B cell (primary cell): ENCODE results near the gene ASIC3. TPM values are rescaled to one million over a fixed set of nuclear protein-coding genes. Genes with fewer than 3 reads are reported as not detected.

ENCODE experiments used
- ATAC-seq: fragments of 200-7000 bp; cut with Tn5 transposase; one replicate; pipeline ENCODE4 v1.10.0; 2021; ENCODE audit warnings: low read depth, mild to moderate bottlenecking, moderate number of reproducible peaks, moderate library complexity
- CTCF ChIA-PET: fragments of 350-600 bp; sonication (Branson Sonifier 250); formaldehyde crosslinking; loops from one replicate; lab custom pipeline; 2021; ENCODE audit warnings: antibody characterized with exemption, inconsistent platforms; lab: Charles Lee
- POLR2A ChIA-PET: fragments of 350-600 bp; sonication (Branson Sonifier 250); formaldehyde crosslinking; loops from one replicate; lab custom pipeline; 2021; ENCODE audit warnings: antibody characterized with exemption; lab: Charles Lee
- DNase-seq: peaks from one replicate; pipeline ENCODE4 v3.0.0; 2013
- H2AFZ ChIP-seq: 2 replicates; pipeline ENCODE4 v1.6.1; 2012; ENCODE audit warnings: mild to moderate bottlenecking, low read depth, low read length; ENCODE audit not compliant: insufficient read depth, poor library complexity, severe bottlenecking
- H3K27ac ChIP-seq, 2 donors: 1 replicate in 1 of 2; 2 replicates in 1 of 2; pipeline ENCODE4 v1.5.1; 2012 to 2013; ENCODE audit warnings: low read length in 2 of 2, mild to moderate bottlenecking in 2 of 2, moderate library complexity in 1 of 2
- H3K27me3 ChIP-seq, 4 experiments: fragments of 200-600 bp in 1 of 4; sonication (generic) in 1 of 4; replicated peaks in 1 of 4; 1 replicate in 2 of 4; 2 replicates in 2 of 4; pipeline versions ENCODE4 v1.6.1 to v1.7.0; 2013 to 2016; ENCODE audit warnings: low read length in 3 of 4, mild to moderate bottlenecking in 2 of 4, mixed read lengths in 1 of 4, moderate library complexity in 1 of 4; ENCODE audit not compliant: insufficient read depth in 4 of 4, control insufficient read depth in 3 of 4; ENCODE audit errors: control extremely low read depth in 1 of 4
- H3K36me3 ChIP-seq, 2 experiments: replicated peaks in 1 of 2; 1 replicate in 1 of 2; 2 replicates in 1 of 2; pipeline versions ENCODE4 v1.6.1 to v1.7.1; 2013; ENCODE audit warnings: low read length in 1 of 2; ENCODE audit not compliant: insufficient read depth in 2 of 2, control insufficient read depth in 1 of 2; ENCODE audit errors: control extremely low read depth in 1 of 2, extremely low read depth in 1 of 2
- H3K4me1 ChIP-seq, 2 donors: fragments of 200-600 bp in 1 of 2; sonication (generic) in 1 of 2; 1 replicate in 1 of 2; 2 replicates in 1 of 2; pipeline versions ENCODE4 v1.5.1 to v1.6.1; 2013 to 2017; ENCODE audit warnings: low read length in 2 of 2; ENCODE audit not compliant: control insufficient read depth in 2 of 2, insufficient read depth in 2 of 2
- H3K4me2 ChIP-seq: replicated peaks from 2 replicates; pipeline ENCODE3; 2012; ENCODE audit warnings: mild to moderate bottlenecking, low read depth, low read length; ENCODE audit not compliant: poor library complexity, severe bottlenecking
- H3K4me3 ChIP-seq, 5 experiments: fragments of 200-600 bp in 1 of 5; sonication (generic) in 1 of 5; 1 replicate in 3 of 5; 2 replicates in 2 of 5; pipeline versions ENCODE4 v1.5.1 to v1.7.0; 2011 to 2016; ENCODE audit warnings: low read length in 4 of 5, mild to moderate bottlenecking in 4 of 5, low read depth in 2 of 5, control low read depth in 1 of 5, moderate library complexity in 1 of 5; ENCODE audit not compliant: insufficient read depth in 1 of 5; ENCODE audit errors: control extremely low read depth in 1 of 5, extremely low read depth in 1 of 5
- H3K79me2 ChIP-seq: fragments of 200-600 bp; sonication (generic); one replicate; pipeline ENCODE4 v1.6.0; 2016; ENCODE audit warnings: low read length; ENCODE audit not compliant: control insufficient read depth, insufficient read depth
- H3K9ac ChIP-seq: fragments of 200-600 bp; sonication (generic); 2 replicates; pipeline ENCODE4 v1.6.1; 2017; ENCODE audit warnings: mild to moderate bottlenecking, low read length, moderate library complexity
- H3K9me3 ChIP-seq, 3 donors: one replicate each; pipeline versions ENCODE4 v1.6.1 to v1.7.1; 2013; ENCODE audit warnings: low read length in 2 of 3; ENCODE audit not compliant: control insufficient read depth in 2 of 3, insufficient read depth in 1 of 3; ENCODE audit errors: control extremely low read depth in 1 of 3
- H4K20me1 ChIP-seq: 2 replicates; pipeline ENCODE4 v1.6.0; 2012; ENCODE audit warnings: mild to moderate bottlenecking, low read length; ENCODE audit not compliant: insufficient read depth, control insufficient read depth, poor library complexity, severe bottlenecking
- H3K27ac Mint-ChIP-seq: one replicate; pipeline ENCODE4 v1.8.0; 2021; ENCODE audit warnings: mixed read lengths
- H3K27me3 Mint-ChIP-seq: one replicate; pipeline ENCODE4 v1.8.0; 2021; ENCODE audit warnings: mixed read lengths
- H3K4me1 Mint-ChIP-seq: one replicate; pipeline ENCODE4 v1.8.0; 2021; ENCODE audit warnings: mixed read lengths
- H3K4me3 Mint-ChIP-seq: one replicate; pipeline ENCODE4 v1.8.0; 2021; ENCODE audit warnings: mixed read lengths
- H3K9me3 Mint-ChIP-seq: one replicate; pipeline ENCODE4 v1.8.0; 2022; ENCODE audit warnings: mixed read lengths; ENCODE audit not compliant: insufficient read depth
- EZH2 ChIP-seq: IDR thresholded peaks from 2 replicates; pipeline ENCODE4 v1.6.1; 2012; ENCODE audit warnings: borderline replicate concordance, low read depth, mild to moderate bottlenecking, moderate library complexity, low read length; ENCODE audit not compliant: insufficient read depth, poor library complexity, severe bottlenecking
- WGBS: methylation state at CpG from one replicate; pipeline ENCODE4 v1.1.5; 2013; ENCODE audit warnings: missing lambda C conversion rate; ENCODE audit not compliant: insufficient coverage; 5-methylcytosine and 5-hydroxymethylcytosine counted together
- intact Hi-C: fragments of 100-400 bp; cut with micrococcal nuclease; formaldehyde crosslinking; loops from one replicate; pipeline ENCODE4 v1.10.0; 2022
- polyA plus RNA-seq: library from polyadenylated mRNA; depleted of rRNA; stranded (reverse); fragments of >200 nt; gene quantifications from 2 replicates; pipeline ENCODE4 v1.2.3, GENCODE V29; 2012
- total RNA-seq, 2 donors: library from RNA; stranded (reverse); fragments of 120-200 nt in 1 of 2; gene quantifications; 1 replicate in 1 of 2; 2 replicates in 1 of 2; pipeline versions ENCODE4 v1.2.3 to v1.2.4, GENCODE V29; 2013 to 2022
- TF ChIP-seq, protein P1 (sequence below): fragments of 200-600 bp; IDR thresholded peaks from one replicate; pipeline ENCODE4 v1.8.0; 2022; ENCODE audit warnings: antibody characterized with exemption, mild to moderate bottlenecking

Gene ASIC3
- total and polyA plus RNA-seq, 2 donors (not counting 1 experiment from before 2014, with no cell fraction given), result 4.8 to 5.0 TPM

DNA sequence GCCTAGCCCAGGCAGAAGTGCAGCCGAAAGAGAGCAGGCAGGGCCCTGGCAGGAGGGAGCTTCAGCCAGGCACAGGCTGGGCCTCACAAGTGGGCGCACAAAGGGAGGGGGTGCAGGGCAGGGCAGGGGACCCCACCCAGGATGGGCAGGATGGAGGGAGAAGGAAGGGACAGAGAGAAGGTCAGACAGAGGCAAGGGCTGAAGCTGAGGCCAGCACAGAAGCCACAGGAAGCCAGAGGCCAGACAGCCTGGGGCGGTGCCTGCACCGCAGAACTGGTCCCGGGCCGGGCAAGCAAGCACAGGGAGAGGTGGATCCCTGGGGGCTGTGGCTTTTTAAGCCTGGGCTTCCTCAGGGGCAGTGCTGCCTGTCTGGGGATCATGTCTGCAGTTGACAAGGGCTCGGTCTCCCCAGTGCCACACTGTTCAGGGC is 40.8 kb upstream of the ASIC3 start:
- DNase-seq, result no peak
- TF ChIP-seq EZH2, result no peak
- TF ChIP-seq, protein P1, sequence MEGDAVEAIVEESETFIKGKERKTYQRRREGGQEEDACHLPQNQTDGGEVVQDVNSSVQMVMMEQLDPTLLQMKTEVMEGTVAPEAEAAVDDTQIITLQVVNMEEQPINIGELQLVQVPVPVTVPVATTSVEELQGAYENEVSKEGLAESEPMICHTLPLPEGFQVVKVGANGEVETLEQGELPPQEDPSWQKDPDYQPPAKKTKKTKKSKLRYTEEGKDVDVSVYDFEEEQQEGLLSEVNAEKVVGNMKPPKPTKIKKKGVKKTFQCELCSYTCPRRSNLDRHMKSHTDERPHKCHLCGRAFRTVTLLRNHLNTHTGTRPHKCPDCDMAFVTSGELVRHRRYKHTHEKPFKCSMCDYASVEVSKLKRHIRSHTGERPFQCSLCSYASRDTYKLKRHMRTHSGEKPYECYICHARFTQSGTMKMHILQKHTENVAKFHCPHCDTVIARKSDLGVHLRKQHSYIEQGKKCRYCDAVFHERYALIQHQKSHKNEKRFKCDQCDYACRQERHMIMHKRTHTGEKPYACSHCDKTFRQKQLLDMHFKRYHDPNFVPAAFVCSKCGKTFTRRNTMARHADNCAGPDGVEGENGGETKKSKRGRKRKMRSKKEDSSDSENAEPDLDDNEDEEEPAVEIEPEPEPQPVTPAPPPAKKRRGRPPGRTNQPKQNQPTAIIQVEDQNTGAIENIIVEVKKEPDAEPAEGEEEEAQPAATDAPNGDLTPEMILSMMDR, result no peak
- Mint-ChIP-seq H3K9me3 (no peaks in the 10 kb centered on the region), H3K4me1 (peaks cover 12% of the 10 kb centered on the region), H3K4me3 (peak overlapping the region; percentile 83), H3K27me3 (peaks cover 12% of the 10 kb centered on the region), H3K27ac (no peak overlapping the region)
- no peak for ATAC-seq
- 39% methylated on average over 7 of the region's 7 CpGs for WGBS
- Histone ChIP-seq H3K79me2 (no peaks in the 10 kb centered on the region), H3K36me3 (no peaks in the 10 kb centered on the region), H3K4me3 (no peak overlapping the region), H3K4me1 (peaks cover 7 to 22% of the 10 kb centered on the region in 2 donors), H3K9ac (no peak overlapping the region), H3K4me2 (no peak overlapping the region), H3K27me3 (no peaks in the 10 kb centered on the region), H3K9me3 (peaks cover 0 to 9% (median 0%) of the 10 kb centered on the region in 3 donors), H2AFZ (peak overlapping the region; percentile 62), H3K27ac (no peak overlapping the region), H4K20me1 (no peaks in the 10 kb centered on the region)
- ChIA-PET CTCF (interaction anchor here (1.0 to 2.1 kb wide), 7 partner anchors 9 to 103 kb away, joined by 3 to 7 read pairs (median 4); partner anchors contain the start of gene ABCB8), POLR2A (no interaction called here)
- intact Hi-C loops, result no loop called here

DNA sequence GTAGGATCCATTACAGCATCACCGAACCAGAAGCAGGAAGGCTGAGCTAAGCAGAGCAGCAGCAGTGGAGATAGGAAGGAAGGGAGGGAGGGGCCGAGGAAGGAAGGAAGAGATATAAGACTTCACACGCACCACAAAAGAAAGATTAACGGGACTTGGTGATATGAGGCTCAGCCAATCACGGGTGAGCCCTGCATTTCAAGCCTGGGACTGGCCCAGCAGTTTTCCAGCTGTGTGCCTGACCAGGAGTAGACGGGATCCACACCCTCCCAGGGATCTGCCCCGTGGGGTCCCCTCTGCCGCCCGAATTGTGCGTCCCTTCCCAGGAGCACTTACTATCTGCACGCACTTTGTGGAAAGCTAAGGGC is 40.2 kb upstream of the ASIC3 start:
- H3K36me3 ChIP-seq, result no peaks in the 10 kb centered on the region
- Mint-ChIP-seq H3K27ac (no peak overlapping the region), H3K4me1 (peaks cover 17% of the 10 kb centered on the region), H3K4me3 (peak overlapping the region; percentile 83), H3K9me3 (no peaks in the 10 kb centered on the region), H3K27me3 (peaks cover 12% of the 10 kb centered on the region)
- DNase-seq (no peak), ATAC-seq (no peak)
- H3K4me1 ChIP-seq, result peaks cover 11 to 27% of the 10 kb centered on the region in 2 donors
- TF ChIP-seq, protein P1, result no peak
- TF ChIP-seq EZH2, result no peak
- peaks cover 0 to 13% (median 0%) of the 10 kb centered on the region in 3 donors for H3K9me3 ChIP-seq
- H3K4me2 ChIP-seq, result peak overlapping the region; percentile 70
- H4K20me1 ChIP-seq, result no peaks in the 10 kb centered on the region
- H3K27ac ChIP-seq, result no peak overlapping the region
- peak overlapping the region in 4 of 5 experiments; percentile 7 to 51 (median 40) for H3K4me3 ChIP-seq
- POLR2A ChIA-PET, result no interaction called here
- H3K79me2 ChIP-seq, result no peaks in the 10 kb centered on the region
- H3K9ac ChIP-seq, result peak overlapping the region; percentile 58
- H2AFZ ChIP-seq, result peak overlapping the region; percentile 62
- CTCF ChIA-PET, result interaction anchor here (1.0 to 2.6 kb wide), 12 partner anchors 9 to 103 kb away, joined by 3 to 17 read pairs (median 4); partner anchors contain the start of gene ABCB8
- intact Hi-C loops, result no loop called here
- H3K27me3 ChIP-seq, result peaks cover 0 to 4% (median 0%) of the 10 kb centered on the region in 4 experiments
- 5% methylated on average over 5 of the region's 11 CpGs for WGBS
